ENCODE results near the gene CASQ2. TPM values are rescaled to one million over a fixed set of nuclear protein-coding genes. Genes with fewer than 3 reads are reported as not detected.

CASQ2 gene
- total and polyA plus RNA-seq, 9 of the 15 experiments (the other 6 are each of a cell fraction or from before 2014, with no cell fraction given) = not detected

GRCh38 chr1:115755456-115756370 lies 12.8 kb downstream of the CASQ2 start:
- FAIRE-seq = no peak
- no peaks in the 10 kb centered on the region for H3K36me3 ChIP-seq (ENCODE audit: control insufficient read depth, insufficient read depth, low read length)
- H3K4me1 ChIP-seq (replicated peaks in 1 of 2; ENCODE audit: control insufficient read depth in 2 of 2, insufficient read depth in 2 of 2, low read length in 2 of 2) = no peaks in the 10 kb centered on the region
- no peak for DNase-seq (ENCODE audit: extremely low read depth in 1 of 4, low spot score in 3 of 4)
- no peaks in the 10 kb centered on the region for H3K79me2 ChIP-seq (ENCODE audit: control insufficient read depth, insufficient read depth, low read length)
- CTCF ChIA-PET (ENCODE audit: low intra/inter-chr PET ratio) = no interaction called here
- ATAC-seq = no peak
- no peak overlapping the region for H3K9ac ChIP-seq (ENCODE audit: insufficient read depth in 1 of 2, low read depth in 2 of 2, low read length in 2 of 2)
- H3K9me3 ChIP-seq (replicated peaks; ENCODE audit: control insufficient read depth, insufficient read depth, low read depth, low read length) = no peaks in the 10 kb centered on the region
- in situ Hi-C loops (cut with MboI) = loop anchor here (25.0 kb wide), 1 partner anchor 618 kb away; no protein-coding TSS in a partner anchor
- no peak overlapping the region for H3K4me2 ChIP-seq (ENCODE audit: insufficient read depth, low read length)
- no peaks in the 10 kb centered on the region for H3K9me1 ChIP-seq (ENCODE audit: control insufficient read depth, insufficient read depth, low read length)
- H3K27ac ChIP-seq (ENCODE audit: extremely low read depth, low read depth, low read length) = no peak overlapping the region
- no peaks in the 10 kb centered on the region for H4K20me1 ChIP-seq (replicated peaks; ENCODE audit: control insufficient read depth, insufficient read depth, low read length)
- POLR2A ChIA-PET = interaction anchor here (1.3 kb wide), 1 partner anchor 11 kb away, joined by 3 read pairs; no protein-coding TSS in a partner anchor
- no peak overlapping the region for H3K4me3 ChIP-seq
- peaks cover 13 to 20% of the 10 kb centered on the region in 2 experiments; a peak in 4 of 5 replicates for H3K27me3 ChIP-seq (ENCODE audit: control insufficient read depth in 2 of 2, insufficient read depth in 2 of 2, low read length in 2 of 2)
- H2AFZ ChIP-seq (ENCODE audit: low read depth, low read length) = no peak overlapping the region
- intact Hi-C loops (cut with micrococcal nuclease) = no loop called here
- 0% methylated on average over 8 of the region's 8 CpGs for WGBS (ENCODE audit: insufficient coverage, low coverage, missing lambda C conversion rate)
- no TSS peak for BruUV-seq (replicated peaks)
- no peak for TF ChIP-seq ZNF165 (CRISPR knock-in tag; IDR thresholded peaks at IDR 0.05; ENCODE audit: borderline replicate concordance)
- TF ChIP-seq ZNF589 (CRISPR knock-in tag; IDR thresholded peaks at IDR 0.05; ENCODE audit: low read depth) = no peak
- no peak for TF ChIP-seq FOXA3 (CRISPR knock-in tag; conservative IDR thresholded peaks at IDR 0.05 in 1 of 2, IDR thresholded peaks at IDR 0.05 in 1 of 2)
- TF ChIP-seq TCFL5 (CRISPR knock-in tag; conservative IDR thresholded peaks at IDR 0.05) = no peak
- TF ChIP-seq FUS (optimal IDR thresholded peaks at IDR 0.05; ENCODE audit: low read depth, low read length) = no peak
- no peak for TF ChIP-seq BHLHE40 (IDR thresholded peaks at IDR 0.05; ENCODE audit: low read length)
- no peak for TF ChIP-seq ZNF830 (CRISPR knock-in tag; IDR thresholded peaks at IDR 0.05)
- TF ChIP-seq CCNT2 (IDR thresholded peaks at IDR 0.05; ENCODE audit: borderline replicate concordance, extremely low read depth, insufficient read length, low read depth, low read length) = no peak
- TF ChIP-seq TEAD4 (IDR thresholded peaks at IDR 0.05; ENCODE audit: low read length) = no peak
- no peak for TF ChIP-seq TEAD4 (CRISPR knock-in tag; IDR thresholded peaks at IDR 0.05; ENCODE audit: borderline replicate concordance)
- TF ChIP-seq CTCFL (IDR thresholded peaks at IDR 0.05; ENCODE audit: borderline replicate concordance, insufficient read depth, low read depth, low read length, poor library complexity, severe bottlenecking) = no peak
- no peak for TF ChIP-seq MTA2 (IDR thresholded peaks at IDR 0.05; ENCODE audit: low read depth)
- no peak for TF ChIP-seq POLR2H (tag; IDR thresholded peaks at IDR 0.05; ENCODE audit: low read depth)
- TF ChIP-seq CBX1 (IDR thresholded peaks at IDR 0.05; ENCODE audit: low read depth) = no peak
- TF ChIP-seq SETDB1 (IDR thresholded peaks at IDR 0.05; ENCODE audit: low read length) = no peak
- no peak for TF ChIP-seq ZBTB26 (CRISPR knock-in tag; IDR thresholded peaks at IDR 0.05)

Measured in K562 (cell line).